Measurements from ENCODE around the gene GRIA3.

DNA sequence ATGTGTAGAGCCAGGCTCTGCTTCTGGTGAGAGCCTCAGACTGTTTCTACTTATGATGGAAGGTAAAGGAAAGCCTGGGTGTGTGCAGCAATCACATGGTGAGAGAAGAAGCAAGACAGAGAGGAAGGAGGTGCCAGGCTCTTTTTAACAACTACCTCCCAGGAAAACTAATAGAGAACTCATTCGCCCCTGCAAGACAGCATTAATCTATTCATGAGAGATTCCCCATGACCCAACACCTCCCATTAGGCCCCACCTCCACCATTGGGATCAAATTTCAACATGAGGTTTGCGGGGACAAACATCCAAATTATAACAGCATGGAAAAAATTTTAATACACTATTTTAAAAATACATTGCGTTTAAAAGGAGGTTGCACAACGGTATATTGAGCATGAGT lies 24.7 kb upstream of the GRIA3 start:
- TF ChIP-seq, protein P1, sequence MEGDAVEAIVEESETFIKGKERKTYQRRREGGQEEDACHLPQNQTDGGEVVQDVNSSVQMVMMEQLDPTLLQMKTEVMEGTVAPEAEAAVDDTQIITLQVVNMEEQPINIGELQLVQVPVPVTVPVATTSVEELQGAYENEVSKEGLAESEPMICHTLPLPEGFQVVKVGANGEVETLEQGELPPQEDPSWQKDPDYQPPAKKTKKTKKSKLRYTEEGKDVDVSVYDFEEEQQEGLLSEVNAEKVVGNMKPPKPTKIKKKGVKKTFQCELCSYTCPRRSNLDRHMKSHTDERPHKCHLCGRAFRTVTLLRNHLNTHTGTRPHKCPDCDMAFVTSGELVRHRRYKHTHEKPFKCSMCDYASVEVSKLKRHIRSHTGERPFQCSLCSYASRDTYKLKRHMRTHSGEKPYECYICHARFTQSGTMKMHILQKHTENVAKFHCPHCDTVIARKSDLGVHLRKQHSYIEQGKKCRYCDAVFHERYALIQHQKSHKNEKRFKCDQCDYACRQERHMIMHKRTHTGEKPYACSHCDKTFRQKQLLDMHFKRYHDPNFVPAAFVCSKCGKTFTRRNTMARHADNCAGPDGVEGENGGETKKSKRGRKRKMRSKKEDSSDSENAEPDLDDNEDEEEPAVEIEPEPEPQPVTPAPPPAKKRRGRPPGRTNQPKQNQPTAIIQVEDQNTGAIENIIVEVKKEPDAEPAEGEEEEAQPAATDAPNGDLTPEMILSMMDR (IDR thresholded peaks at IDR 0.05), result no peak
- TF ChIP-seq EP300 (IDR thresholded peaks at IDR 0.05), result no peak
- no peak for TF ChIP-seq POLR2A (IDR thresholded peaks at IDR 0.05)
